Fibroblast of gingiva (primary cell): ENCODE data around the gene CALHM1.
A peak's percentile ranks its signal among the peaks of the same experiment; 100 is the strongest.
"Not testable (repeated sequence)": the region's sequence is repeated elsewhere in the genome, so short reads cannot be mapped to it uniquely, and the experiment has no call there.

ENCODE experiments used
- DNase-seq: peaks from one replicate; pipeline ENCODE4 v3.0.0-alpha.2; 2011; ENCODE audit warnings: low read depth

CALHM1 gene

GRCh38 chr10:103458720-103459119 is at the start of gene CALHM1:
Gene CALHM1, minus strand, starts transcription at chr10:103458900. Its CDS starts 149 bp downstream, at chr10:103458751.
- no peak for DNase-seq

- DNase-seq: no peak
Measured at GRCh38 chr10:103507235-103508191, 48.8 kb upstream of the CALHM1 start.

GRCh38 chr10:103506061-103506460 is 47.4 kb upstream of the CALHM1 start:
- no peak for DNase-seq

GRCh38 chr10:103504181-103504783 is 45.6 kb upstream of the CALHM1 start:
- peak; percentile 8 for DNase-seq

- DNase-seq: not testable (repeated sequence)
Measured at GRCh38 chr10:103503777-103504176, 45.1 kb upstream of the CALHM1 start.

- no peak for DNase-seq
Measured at GRCh38 chr10:103502849-103503660, 44.4 kb upstream of the CALHM1 start.

GRCh38 chr10:103501186-103501585 is 42.5 kb upstream of the CALHM1 start:
- no peak for DNase-seq

- no peak for DNase-seq
Measured at GRCh38 chr10:103500481-103500880, 41.8 kb upstream of the CALHM1 start.

GRCh38 chr10:103499881-103500280 is 41.2 kb upstream of the CALHM1 start:
- DNase-seq: no peak

GRCh38 chr10:103498936-103499638 is 40.4 kb upstream of the CALHM1 start:
- DNase-seq: no peak

- no peak for DNase-seq
Measured at GRCh38 chr10:103497161-103497915, 38.6 kb upstream of the CALHM1 start.

GRCh38 chr10:103495321-103495720 is 36.6 kb upstream of the CALHM1 start:
- no peak for DNase-seq

GRCh38 chr10:103493916-103494877 is 35.5 kb upstream of the CALHM1 start:
- no peak for DNase-seq

GRCh38 chr10:103493362-103493915 is 34.7 kb upstream of the CALHM1 start, which contains the start of gene NEURL1:
Gene NEURL1, plus strand, starts transcription at chr10:103493705. Its CDS starts 683 bp downstream, at chr10:103494388.
- DNase-seq: no peak

- DNase-seq: no peak
Measured at GRCh38 chr10:103492655-103493261, 34.1 kb upstream of the CALHM1 start.

- DNase-seq: peak; percentile 80
Measured at GRCh38 chr10:103491729-103492364, 33.1 kb upstream of the CALHM1 start.

- DNase-seq: no peak
Measured at GRCh38 chr10:103490986-103491314, 32.2 kb upstream of the CALHM1 start.

GRCh38 chr10:103487410-103487708 is 28.7 kb upstream of the CALHM1 start:
- no peak for DNase-seq
